OCI-LY3 (cell line): ENCODE measurements around the gene TRIM10.

ENCODE experiments used
- EZH2phosphoT487 ChIP-seq: fragments of 200-600 bp; shearing (Covaris generic); IDR thresholded peaks from 2 replicates; pipeline ENCODE4 v1.6.1; 2018; ENCODE audit warnings: antibody characterized with exemption, mixed run types, low read depth
- TF ChIP-seq, protein P1 (sequence below): fragments of 200-600, 300-600 bp; sonication (generic); IDR thresholded peaks from 2 replicates; pipeline ENCODE4 v1.5.1; 2014; ENCODE audit warnings: antibody characterized with exemption, low read length, low read depth

DNA sequence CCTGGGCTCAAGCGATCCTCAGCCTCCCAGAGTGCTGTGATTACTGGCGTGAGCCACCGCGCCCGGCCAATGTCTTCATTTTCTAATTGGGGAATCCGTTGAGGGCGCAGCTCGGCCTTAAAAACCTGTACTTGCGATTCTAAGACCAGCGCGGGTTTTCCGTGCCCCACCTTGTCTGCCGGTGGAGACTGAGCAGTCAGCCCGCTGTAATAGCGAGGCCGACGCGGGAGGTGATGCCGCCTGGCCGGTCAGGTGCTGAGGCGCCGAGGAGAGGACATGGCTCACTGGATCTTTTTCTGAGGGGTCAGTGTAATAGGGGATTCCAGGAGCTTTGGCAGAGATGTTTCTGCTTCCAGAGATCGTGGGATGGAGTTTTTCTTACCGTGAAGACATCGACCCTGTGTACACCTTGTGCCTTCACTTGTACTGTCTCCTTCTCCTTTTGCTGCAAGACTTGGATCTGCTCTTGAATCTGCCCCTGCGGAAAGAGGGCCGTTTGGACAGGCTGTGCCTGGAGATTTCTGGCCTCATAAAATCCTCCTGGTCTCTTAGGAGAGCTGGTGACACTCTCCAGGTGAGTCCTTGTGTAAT is 49.6 kb downstream of the TRIM10 start:
- TF ChIP-seq, protein P1, sequence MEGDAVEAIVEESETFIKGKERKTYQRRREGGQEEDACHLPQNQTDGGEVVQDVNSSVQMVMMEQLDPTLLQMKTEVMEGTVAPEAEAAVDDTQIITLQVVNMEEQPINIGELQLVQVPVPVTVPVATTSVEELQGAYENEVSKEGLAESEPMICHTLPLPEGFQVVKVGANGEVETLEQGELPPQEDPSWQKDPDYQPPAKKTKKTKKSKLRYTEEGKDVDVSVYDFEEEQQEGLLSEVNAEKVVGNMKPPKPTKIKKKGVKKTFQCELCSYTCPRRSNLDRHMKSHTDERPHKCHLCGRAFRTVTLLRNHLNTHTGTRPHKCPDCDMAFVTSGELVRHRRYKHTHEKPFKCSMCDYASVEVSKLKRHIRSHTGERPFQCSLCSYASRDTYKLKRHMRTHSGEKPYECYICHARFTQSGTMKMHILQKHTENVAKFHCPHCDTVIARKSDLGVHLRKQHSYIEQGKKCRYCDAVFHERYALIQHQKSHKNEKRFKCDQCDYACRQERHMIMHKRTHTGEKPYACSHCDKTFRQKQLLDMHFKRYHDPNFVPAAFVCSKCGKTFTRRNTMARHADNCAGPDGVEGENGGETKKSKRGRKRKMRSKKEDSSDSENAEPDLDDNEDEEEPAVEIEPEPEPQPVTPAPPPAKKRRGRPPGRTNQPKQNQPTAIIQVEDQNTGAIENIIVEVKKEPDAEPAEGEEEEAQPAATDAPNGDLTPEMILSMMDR: no peak
- no peak for TF ChIP-seq EZH2phosphoT487
